Stimulated activated CD4-positive, alpha-beta T cell treated with anti-CD3 and anti-CD28 coated beads, Interleukin-12 subunit alpha, Interleukin-12 subunit beta, amount 100 ng/mL, for 4 hours (primary cell): ENCODE measurements around the gene SELENOS.

Experiments
- DNase-seq: peaks from one replicate; pipeline ENCODE4 v3.0.0-alpha.2; 2020

Gene SELENOS

GRCh38 chr15:101275018-101275417 lies 2.3 kb downstream of the SELENOS start:
- DNase-seq = no peak

- DNase-seq = no peak
Observed at GRCh38 chr15:101273534-101273933, 3.8 kb downstream of the SELENOS start.

GRCh38 chr15:101272584-101272983 lies 4.7 kb downstream of the SELENOS start:
- DNase-seq = no peak

DNA sequence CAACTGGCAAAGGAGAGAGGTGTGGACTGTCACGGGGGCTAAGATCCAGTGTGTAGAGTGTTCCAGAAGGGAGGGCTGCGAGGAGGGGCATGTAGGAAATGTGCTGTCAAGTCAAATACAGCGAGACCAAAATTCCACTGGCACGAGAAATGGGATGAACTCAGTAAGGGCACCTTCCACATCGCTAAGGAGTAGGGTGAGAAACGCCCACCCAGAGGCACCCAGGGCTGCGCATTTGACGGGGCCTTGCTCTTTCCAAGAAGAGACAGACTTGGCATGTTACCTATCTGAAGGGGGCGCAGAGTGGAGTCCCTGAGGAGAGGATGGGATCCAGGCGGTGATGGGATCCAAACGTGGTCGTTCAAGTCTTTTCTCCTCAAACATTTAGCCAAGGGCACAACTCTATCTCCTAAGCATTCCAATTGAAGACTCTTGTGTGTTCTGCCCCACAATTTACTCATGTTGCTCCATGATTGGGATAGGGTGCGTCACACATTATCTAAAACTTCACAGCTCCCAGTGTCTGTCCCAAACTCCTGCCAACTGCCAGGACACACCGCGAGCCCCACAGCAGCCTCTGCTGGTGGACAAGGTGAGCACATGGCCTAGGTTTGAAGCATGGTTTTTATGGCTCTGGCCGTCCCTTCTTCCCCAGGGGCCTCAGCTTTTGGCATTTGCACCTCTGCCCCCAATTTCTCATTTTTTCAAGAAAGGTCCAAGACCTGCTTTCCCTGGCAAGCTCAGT lies 7.6 kb downstream of the SELENOS start:
- DNase-seq = no peak

DNA sequence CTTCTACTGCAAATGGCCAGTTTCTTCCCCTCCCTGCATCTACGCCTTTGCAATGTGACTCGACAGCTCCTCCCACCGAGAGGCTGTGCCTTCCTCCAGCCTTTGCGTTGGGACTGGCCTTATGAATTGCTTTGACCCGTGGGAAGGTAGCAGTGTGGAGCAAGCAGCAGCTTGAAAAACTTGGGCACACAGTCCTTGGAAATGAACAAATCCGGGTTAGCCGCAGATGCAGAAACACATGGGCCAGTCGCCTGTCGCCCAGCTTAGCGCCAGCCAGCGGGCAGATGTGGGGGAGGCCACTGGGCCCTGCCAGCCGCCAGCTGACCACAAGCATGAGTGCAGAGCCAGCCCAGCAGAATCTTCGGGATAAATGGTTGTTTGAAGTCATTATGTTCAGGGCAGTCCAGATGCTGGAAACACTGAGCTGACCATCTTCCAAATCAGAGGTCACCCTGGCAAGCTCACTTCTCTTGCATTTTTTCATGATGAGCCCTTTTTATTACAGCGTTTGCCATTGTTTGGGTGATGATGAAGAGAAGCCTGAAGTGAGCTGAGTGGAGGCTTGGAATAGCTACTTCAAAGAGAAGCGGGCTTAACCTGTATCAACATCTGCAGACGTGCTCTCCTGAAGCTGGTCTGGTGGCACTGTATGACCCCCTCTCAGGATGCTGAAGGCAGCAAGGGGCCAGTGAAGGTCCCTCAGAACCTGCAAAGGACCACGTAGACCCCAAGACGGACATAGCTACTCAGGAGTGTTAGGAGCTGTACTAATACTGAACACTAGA lies 9.8 kb downstream of the SELENOS start:
- DNase-seq = no peak

DNA sequence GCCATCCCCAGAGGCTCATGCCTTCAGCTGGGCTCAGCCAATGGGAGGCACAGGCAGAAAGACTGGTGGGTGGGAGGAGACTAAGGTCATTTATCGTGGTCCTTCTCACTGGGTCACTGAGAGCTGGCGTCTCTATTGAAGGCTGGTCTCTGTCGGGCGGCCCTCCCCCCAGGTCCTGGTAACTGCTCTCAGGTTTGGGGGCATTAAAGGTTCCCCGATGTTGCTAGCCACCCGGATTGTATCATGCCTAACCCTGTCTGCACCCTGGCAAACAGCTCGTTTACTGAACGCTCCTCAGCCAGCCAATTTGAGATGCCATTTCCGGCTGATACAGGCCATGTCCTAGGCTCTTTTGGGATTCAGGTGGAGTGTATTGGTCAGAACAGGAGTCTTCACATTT lies 10.5 kb downstream of the SELENOS start:
- DNase-seq = no peak

DNA sequence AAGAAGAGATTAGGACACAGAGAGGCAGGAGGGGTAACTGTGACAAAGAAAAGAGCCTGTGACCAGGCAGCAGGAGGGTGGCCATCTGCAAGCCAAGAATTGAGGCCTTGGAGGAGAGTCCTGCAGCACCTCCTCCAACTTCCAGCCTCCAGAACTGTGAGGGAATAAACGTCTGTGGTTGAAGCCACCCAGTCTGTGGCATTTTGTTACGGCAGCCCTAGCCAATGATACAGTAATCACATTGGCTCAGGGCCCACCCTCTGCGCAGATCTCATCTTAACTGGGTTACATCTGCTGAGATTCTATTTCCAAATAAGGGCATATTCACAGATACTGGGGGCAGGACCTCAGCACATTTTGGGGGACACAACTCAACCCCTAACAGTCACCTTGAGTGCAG lies 11.3 kb downstream of the SELENOS start:
- no peak for DNase-seq

DNA sequence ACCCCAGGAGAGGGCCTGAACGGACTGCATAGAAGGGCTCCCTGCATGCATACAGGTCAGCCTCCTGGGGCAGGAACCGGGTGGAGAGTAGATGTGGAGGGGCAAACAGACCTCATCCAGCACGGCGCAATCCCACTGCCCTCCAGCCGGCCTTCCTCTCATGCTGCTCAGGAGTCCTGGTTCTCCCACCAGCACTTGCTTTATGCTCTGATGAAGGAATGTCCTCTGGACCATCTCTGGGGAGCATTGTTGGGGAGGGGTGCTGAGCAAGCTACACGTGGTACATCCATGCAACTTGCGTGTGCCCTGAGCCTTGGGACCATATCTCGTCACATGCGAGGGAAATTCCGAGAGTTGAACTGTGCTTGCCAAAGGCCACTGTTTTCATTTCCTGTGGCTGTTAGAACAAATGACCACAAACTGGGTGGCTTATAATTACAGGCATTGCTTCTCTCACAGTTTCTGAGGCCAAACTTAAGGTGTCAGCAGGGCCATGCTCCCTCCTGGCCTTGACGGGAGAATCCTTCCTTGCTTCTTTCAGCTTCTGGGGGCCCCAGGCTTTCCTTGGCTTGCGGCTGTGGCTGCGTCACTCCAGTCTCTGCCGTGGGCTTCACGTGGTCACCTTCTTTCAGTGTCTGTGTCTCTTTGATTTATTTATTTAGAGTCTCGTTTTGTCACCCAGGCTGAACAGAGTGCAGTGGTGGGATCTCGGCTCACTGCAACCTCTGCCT lies 12.2 kb downstream of the SELENOS start:
- DNase-seq = no peak

- DNase-seq = no peak
Observed at GRCh38 chr15:101264011-101264410, 13.3 kb downstream of the SELENOS start.

- no peak for DNase-seq
Observed at GRCh38 chr15:101262551-101262950, 14.7 kb downstream of the SELENOS start.

GRCh38 chr15:101258238-101259144 lies 18.8 kb downstream of the SELENOS start:
- DNase-seq = peak; percentile 38

DNA sequence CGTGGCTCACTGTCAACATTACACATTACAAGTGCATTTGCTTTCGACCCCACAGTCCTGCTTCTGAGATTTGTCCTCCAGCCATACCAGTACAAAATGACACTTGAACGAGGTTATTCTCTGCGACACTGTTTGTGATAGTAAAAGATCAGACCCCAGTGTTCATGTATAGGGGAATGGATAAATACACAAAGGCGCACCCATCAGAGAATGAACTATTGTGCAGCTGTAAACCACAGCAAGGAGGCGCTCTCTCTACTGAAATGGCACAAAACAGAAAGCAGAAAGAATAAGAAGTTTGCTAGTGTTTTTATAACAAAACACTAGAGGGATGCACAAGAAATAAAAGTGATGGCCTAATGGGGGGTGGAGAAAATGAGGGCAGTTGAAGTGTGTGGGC lies 20.5 kb downstream of the SELENOS start:
- DNase-seq = no peak

GRCh38 chr15:101255615-101256241 lies 21.6 kb downstream of the SELENOS start:
- no peak for DNase-seq

GRCh38 chr15:101255051-101255395 lies 22.3 kb downstream of the SELENOS start:
- DNase-seq = no peak

- no peak for DNase-seq
Observed at GRCh38 chr15:101254157-101255050, 22.9 kb downstream of the SELENOS start.

DNA sequence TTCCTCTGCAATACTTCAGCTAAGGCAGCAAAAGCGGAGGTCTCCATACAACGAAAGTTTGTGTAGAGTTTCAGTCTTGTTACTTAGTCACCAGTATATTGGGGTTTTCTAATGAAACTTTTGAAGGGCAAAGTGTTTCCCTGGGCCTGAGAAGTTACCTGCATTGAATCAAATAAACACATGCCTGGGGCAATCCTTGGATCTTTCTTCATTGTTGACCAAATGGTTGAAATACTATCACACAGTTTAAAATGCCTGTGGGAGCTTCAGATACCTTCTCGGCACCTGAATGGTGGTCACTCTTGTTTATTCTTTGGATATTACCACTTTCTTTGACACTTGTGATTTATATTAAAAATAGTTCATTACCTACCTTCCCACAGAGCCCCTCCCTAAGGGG lies 24.4 kb downstream of the SELENOS start:
- no peak for DNase-seq

DNA sequence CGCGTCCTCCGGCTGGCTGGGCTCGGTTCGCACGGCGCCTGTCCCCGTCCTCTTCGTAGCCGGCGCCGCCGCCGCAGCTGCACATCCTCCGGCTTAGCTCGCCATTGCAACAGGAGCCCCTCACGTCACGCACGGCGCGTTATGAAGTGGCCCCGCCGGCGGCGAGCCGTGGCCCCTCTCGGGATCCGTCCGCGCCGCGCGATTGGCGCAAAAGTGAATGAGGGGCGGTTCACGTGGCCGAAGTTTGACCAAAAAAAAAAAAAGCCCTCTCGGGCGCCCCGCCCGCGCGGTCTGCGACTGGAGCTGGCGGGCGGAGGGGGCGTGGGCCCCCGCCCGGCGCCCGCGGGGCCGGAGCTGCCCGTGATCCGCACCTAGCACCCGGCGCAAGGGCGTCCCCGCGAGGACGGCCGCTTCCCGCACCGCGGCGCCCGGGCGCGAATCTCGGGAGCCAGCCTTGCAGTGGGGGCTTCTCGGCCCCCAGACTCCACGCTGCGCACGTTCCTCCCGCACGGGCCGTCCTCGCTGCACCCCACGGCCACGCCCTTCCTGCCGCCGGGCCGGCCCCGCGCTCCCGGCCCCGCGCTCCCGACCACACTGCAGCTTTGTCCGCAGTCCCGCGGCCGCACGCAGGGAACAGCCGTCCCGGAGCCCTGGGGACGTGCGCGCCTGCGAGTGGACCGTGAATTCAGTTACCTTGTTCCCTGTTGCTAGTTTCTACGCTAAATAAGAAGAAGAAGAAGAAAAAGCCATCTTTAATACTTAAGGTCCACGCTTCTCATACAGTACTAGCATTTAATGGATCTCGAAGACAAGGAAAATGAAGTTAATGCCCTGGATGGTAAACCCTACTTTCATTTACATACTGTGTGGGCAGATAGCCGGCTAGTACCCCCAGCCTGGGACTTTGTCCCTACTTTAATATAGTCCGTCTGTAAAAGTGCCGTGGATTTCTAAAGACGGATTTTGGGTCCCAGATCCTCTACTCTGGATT lies 25.2 kb downstream of the SELENOS start, which contains the start of gene CHSY1:
CHSY1 (minus strand) TSS at position 219 of the 991 bp plus-strand sequence. CDS start 592 bp downstream, outside the sequence.
- DNase-seq = peak; percentile 80

DNA sequence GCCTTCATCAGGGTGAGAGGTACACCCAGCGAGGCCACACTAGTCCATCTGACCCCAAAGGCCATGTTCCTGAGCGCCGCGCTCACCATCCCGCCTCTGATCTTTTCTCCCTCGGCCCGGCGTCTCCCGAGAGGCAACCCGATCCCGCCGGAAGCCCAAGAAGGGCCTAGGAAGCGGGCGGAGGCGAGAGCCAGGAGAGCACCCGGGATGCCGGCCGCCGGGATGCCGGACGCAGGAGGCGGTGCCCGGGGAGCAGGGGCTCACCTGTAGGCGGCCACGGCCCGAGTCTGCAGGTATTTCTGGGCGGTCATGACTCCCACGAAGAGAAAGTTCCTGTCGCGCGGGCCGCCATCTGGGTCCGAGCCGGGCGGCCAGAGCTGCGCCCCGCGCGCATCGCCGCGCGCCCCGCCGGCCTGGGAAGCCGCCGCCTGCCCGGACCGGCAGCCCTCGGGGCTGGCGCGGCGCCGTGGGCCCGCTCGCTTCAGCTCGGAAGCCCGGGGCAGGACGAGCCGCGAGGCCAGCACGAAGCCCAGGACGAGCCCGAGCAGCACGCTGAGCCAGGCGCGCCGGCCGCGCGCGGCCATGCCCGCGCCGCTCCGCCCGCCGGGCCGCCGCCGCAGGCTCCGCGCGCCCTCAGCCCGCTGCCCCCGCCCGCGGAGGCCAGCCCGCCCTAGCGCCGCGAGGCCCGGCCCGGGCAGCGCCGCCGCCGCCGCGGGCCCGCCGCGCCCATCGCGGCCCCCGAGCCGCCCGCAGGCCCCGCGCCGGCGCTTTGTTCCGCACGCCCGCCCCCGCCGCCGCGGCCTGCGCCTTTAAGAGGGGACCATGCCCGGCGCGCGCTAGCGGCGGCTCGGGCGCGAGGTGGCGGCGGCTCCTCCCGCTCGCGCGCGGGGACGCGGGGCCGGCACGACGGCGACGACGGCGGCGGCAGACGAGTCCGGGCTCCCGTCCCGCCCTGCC lies 26.1 kb downstream of the SELENOS start:
- DNase-seq = peak; percentile 52
